GM18508 (cell line): ENCODE results near the gene CAMK2N2.

Experiments
- ATAC-seq: cut with Tn5 transposase; IDR thresholded peaks from one replicate; pipeline ENCODE4 v1.9.1; 2021; ENCODE audit warnings: moderate number of reproducible peaks; ENCODE audit not compliant: insufficient read depth, unreplicated experiment

Gene CAMK2N2

DNA sequence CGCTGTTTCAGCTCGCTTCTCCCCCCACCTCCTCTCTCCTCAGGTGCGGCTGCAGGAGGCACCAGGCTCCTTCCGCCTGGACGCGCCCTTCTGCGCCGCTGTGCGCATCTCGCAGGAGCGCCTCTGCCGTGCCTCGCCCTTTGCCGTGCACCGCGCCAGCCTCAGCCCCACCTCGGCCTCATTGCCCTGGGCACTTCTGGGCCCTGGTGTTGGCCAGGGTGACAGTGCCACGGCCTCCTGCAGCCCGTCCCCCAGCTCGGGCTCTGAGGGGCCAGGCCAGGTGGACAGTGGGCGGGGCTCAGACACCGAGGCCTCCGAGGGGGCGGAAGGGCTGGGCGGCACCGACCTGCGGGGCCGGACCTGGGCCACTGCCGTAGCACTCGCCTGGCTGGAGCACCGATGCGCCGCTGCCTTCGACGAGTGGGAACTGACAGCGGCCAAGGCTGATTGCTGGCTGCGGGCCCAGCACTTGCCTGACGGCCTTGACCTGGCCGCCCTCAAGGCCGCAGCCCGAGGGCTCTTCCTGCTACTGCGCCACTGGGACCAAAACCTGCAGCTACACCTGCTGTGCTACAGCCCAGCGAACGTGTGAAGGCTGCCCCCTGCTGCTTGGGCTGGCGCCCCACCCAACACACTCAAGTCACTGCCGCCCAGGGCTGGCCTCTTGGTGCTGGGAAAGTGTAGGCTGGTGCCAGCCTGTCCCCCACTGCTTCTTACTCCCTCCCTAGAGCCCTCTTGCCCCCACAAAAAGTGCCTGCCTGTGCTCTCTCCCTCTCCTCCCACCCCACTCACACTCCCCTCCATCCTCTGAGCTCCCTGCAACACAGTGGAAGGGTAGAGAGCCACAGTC is 19.7 kb downstream of the CAMK2N2 start:
- no peak for ATAC-seq

DNA sequence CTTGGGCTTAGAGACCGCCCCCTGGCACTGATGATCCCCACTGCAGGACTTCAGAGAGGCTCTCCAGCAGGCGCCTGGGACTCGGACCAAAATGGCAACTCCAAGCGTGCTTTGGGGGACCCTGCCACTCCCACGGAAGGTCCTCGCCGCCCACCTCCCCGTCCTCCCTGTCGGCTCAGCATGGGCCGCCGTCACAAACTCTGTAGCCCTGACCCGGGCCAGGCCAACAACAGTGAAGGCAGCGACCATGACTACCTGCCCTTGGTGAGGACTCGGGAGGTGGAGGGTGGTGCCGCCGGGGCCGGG is 20.3 kb downstream of the CAMK2N2 start:
- no peak for ATAC-seq

DNA sequence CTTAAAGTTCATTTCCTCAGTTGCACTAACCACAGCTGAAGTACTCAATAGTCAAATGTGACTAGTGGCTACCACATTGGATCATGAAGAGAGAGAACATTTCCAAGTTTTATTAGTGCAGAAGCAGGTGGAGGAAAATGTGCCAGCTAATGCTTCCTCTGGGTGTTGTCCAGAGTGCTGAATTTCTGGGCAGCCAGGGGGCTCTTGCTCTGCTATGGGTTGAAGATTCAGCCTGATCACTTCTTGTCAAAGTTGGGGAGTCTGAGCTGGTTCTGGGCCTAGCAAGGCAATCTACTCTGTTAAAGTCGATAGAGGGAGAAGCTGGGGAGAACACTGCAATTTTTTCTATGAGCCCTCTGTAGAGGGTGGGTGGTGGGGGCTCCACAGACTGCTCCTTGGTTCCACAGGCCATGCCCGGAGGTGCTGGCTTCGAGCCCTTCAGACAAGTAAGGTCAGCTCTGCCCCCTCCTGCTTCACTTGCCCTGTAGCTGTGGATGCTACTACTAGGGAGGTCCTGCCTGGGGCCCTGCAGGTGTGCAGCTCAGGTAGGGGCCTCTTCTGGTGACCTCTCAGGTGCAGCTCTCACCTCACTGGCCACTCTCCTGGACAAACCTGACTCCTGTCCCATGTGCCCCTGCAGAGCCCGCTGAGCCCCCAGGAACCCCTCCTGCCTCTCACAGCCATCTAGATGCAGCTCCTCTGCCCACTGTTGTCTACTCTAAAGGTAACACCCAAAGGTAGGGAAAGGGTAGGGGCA is 20.8 kb downstream of the CAMK2N2 start:
- no peak for ATAC-seq

DNA sequence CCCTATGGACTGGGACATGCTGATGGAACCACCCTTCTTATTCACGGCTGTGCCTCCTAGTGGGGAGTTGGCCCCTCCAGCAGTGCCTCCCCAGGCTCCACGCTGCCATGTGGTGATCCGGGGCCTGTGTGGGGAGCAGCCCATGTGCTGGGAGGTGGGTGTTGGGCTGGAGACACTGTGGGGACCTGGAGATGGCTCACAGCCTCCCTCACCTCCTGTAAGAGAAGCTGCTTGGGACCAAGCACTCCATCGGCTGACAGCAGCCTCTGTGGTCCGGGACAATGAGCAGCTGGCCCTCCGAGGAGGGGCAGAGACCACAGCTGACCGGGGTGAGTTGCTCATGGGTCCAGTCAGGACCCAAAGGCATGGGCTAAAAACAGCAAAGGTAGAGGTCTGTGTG is 21.6 kb downstream of the CAMK2N2 start:
- ATAC-seq, result no peak

DNA sequence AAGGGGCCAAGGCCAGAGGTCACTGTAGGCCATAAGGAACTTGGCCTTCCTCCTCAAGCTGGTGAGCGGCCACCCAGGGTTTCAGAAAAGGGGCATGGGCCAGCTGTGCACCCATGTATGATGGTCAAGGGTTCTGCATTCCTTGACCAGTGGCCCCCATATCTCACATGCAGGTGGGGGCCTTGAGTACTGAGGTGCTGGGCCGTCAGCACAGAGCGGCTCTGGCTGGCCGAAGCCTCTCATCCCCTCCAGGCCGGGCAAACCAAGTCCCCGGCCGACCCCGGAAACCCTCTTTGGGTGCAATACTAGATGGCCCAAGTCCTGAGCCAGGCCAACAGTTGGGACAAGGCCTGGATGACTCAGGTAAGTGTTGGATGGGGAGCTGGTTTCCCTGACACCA is 22.1 kb downstream of the CAMK2N2 start:
- ATAC-seq, result no peak

DNA sequence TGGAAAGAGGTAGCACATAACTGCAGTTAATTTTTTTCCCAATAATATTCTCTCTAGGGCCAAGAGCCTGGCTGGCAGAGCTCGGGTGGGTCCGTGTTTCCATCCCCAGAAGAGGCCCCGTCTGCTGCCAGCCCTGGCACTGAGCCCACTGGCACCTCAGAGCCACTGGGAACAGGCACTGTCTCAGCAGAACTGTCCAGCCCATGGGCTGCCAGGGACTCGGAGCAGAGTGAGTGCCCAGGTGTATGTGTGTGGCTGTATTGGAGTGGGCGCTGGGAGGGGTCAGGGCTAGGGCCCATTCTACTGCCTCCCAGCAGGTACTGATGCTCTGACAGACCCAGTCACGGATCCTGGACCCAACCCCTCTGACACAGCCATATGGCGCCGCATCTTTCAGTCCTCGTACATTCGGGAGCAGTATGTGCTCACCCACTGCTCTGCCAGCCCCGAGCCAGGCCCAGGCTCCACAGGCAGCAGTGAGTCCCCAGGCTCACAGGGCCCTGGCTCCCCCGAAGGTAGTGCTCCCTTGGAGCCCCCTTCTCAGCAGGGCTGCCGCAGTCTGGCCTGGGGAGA is 23.0 kb downstream of the CAMK2N2 start:
- ATAC-seq, result no peak

DNA sequence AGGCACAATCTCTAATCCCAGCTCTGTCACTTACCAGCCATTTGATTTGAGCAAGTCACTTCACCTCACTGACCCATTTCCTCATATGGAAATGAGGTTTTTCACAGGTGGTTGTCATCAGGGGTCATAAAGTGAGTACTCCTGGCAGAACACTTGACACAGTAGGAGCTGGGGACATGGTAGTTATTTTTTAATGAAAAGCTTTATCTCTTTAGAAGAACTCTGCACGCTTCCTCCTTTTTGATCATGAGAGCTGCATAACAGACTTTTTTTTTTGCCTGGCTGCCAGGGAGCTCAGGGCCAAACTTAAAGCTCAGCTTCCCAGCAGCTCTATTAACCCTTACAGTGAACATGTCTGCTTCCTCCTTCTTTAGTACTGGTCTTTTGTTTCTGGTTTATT is 23.5 kb downstream of the CAMK2N2 start:
- ATAC-seq, result no peak

DNA sequence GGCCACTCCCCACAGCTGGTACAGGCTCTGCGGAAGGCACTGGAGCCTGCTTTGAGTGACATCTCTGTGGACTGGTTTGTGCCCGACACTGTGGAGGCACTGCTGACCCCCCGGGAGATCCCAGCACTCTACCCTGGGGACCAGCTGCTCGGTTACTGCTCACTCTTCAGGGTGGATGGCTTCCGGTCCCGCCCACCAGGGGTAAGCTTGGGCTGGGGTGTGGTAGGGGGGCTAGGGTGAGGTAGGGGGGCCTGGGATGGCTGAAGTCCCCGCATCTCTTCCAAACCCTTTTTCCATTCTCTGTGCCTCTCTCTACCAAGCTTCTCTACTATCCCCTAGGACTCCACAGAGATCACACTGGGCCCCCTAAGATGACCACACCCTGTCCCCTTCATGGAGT is 24.1 kb downstream of the CAMK2N2 start:
- no peak for ATAC-seq

DNA sequence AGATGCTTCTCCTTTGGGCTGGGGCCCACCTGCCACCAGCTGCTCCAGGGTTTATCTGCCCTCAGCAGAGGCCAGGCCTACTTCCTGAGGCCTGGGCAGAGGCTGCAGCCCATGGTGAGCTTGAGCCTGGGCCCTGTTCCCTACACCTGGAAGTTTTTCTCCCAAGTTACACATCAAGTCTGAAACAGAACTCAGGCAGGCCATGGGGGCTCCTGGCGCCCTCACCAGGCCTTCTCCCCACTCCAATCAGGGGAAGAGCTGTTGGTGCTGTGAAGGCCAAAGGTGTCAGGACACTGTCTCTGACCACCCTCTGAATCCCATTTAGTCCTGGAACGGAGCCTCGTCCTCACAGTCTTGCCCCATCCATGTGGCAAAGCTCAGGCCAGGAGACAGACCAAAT is 24.7 kb downstream of the CAMK2N2 start:
- no peak for ATAC-seq

DNA sequence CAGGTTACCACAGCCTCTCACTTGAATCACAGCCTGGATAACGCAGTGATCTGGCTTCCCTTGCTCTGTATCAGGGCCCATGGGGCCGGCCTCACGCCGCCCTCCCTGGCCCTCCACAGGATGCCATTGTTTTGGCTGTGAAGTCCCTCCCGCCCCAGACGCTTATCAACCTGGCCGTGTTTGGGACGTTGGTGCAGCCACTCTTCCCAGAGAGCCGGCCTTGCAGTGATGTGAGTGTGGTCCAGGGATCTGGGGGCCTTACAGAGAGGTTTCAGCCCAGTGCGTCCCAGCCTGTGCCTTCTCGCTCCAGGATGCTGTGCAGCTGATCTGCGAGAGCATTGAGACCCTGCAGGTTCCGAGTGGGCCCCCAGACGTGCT is 25.3 kb downstream of the CAMK2N2 start:
- no peak for ATAC-seq

DNA sequence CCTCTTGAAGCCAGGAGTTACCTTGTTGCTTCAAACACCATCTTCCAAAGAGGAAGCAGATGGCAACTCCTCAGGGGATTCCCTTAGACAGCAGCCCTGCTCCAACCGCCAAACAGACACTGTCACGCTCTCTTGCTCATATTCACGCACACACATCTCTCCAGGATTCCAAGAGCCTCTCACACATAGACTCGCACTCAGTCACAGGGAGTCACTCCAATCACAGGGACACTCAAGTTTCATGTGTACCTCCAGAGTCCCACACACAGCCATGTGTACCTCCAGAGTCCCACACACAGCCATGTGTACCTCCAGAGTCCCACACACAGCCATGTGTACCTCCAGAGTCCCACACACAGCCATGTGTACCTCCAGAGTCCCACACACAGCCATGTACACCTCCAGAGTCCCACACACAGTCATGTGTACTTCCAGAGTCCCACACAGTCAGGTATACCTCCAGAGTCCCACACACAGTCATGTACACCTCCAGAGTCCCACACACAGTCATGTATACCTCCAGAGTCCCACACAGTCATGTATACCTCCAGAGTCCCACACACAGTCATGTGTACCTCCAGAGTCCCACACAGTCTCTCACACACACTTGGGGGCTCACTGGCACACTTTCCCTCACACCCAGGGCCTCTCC is 25.8 kb downstream of the CAMK2N2 start:
- no peak for ATAC-seq

DNA sequence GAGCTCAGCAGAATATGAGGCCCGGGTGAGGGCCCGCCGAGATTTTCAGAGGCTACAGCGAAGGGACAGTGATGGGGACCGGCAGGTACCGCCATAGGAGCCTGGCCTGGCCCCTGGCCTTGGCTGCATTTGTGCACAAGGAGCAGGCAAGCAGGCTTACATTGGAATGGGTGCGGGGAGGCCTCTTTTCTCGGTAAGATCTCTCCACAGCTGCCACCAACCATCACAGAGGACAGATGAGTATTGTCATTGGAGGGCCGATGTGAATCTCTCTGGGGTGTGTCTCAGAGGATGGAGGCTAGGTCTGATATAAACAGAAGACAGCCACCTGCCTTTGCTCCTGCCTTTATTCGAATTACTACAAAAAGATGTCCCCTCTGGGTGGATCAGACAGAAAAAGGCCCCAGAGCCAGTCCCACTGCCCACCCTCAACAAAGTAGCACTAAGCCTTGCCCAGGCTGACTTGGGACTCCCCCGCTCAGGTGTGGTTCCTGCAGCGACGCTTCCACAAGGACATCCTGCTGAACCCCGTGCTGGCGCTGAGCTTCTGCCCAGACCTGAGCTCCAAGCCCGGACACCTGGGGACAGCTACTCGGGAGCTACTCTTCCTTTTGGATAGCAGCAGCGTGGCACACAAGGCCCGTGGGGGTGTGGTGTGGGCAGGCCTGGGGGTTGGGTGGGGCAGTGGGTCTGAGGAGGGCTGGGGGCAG is 26.5 kb downstream of the CAMK2N2 start:
- ATAC-seq, result no peak

DNA sequence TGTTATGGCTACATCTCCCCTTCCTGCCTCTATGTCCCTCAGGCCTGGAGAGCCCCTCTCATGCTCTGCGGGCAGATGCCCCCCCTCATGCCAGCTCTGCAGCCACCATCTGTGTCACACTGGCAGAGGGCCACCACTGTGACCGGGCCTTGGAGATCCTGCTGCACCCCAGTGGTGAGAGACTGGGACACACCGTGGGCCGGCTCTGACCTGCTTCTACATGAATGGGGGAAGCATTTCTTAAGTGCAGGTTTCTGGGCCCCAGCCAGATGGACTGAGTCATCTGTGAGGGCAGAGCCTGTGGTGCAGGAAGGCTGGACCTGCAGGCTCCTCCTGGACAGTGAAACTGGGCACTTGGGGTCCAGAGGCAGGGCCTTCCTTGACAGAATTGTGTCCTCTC is 27.1 kb downstream of the CAMK2N2 start:
- ATAC-seq, result no peak

DNA sequence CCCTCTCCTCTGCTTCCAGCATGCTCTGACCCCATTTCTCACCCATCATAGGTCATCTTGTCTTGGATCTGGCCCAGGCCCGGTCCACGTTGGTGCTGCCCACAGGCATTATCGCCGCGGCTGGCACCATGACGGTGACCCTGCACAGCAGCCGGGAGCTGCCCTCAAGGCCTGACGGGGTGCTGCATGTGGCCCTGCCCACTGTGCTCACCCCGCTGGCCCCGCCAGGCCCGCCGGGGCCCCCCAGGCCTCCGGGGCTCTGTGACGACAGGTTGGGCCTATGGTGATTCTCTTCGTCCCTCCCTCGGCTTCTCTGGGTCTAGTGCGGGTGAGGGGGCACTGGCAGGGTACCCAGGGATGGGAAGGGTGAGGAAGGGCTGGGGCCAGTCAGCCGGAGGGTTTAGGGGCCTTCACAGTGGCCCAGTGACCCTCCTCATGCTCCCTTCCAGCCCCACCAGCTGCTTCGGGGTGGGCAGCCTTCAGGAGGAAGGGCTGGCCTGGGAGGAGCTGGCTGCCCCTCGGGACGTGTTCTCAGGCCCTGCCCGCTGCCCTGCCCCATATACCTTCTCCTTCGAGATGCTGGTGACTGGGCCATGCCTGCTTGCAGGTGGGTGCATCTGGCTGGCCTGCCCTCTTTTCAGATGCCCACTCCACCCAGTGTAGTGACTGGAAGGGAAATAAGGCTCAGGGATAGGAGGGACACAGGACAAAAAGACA is 28.1 kb downstream of the CAMK2N2 start:
- no peak for ATAC-seq

DNA sequence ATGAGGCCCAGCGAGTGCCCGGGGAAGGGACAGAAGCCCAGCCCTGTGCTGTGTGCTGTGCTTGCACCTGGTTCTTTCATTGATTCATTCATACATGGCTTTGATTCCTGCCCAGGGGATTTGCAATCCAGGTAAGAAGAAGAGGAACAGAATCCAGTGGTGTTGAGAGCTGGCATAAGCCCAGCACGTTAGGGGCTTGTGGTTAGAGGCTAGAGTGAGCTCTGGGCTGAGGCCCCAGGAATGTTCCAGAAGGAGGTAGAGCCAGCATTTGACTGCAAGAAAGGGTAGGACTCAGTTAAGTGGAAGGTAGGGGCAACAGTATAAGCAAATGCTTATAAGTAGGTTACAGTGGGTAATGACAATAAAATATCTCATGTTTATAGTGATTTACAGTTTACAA is 29.7 kb downstream of the CAMK2N2 start:
- ATAC-seq, result no peak

DNA sequence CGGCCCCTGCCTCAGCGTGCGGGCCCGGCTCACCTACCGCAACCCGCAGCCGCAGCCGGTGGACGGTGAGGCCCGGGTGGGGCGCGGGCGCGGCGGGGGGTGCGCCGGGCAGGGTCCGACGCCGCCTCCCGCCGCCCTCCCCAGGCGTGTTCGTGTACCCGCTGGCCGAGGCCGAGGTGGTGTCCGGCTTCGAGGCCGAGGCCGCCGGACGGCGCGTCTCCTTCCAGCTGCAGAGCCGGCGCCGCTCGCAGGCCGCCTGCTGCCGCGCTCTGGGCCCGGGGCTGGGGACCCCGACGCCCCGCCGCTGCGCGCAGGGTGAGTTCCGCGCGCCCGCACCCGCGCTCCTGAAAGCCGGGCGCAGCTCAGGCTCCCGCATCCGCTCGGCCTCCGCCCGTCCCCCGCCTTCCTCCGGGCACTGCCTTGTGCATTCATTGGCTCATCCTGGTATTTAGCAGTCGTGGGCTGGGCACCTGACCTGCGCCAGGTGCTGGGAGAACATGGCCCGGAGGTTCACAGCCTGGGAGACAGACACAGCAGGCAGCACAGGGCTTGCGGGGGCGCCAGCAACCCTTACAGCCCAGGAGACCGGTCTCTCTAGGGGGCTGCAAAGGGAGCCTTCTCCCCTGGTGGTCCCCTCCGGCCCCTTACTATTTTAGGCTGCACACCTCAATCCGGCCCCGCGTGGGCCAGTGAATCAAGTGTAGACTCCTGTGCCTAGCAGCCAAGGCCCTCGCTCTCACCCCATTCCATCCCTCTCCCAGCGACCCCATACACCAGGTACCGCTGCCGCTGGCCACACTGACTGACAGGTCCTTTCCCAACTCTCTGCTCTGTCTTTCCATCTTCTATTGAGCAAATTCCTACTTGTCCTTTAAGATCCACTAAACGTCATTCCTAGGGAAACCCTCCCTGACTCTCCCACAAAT is 30.5 kb downstream of the CAMK2N2 start:
- ATAC-seq, result no peak

DNA sequence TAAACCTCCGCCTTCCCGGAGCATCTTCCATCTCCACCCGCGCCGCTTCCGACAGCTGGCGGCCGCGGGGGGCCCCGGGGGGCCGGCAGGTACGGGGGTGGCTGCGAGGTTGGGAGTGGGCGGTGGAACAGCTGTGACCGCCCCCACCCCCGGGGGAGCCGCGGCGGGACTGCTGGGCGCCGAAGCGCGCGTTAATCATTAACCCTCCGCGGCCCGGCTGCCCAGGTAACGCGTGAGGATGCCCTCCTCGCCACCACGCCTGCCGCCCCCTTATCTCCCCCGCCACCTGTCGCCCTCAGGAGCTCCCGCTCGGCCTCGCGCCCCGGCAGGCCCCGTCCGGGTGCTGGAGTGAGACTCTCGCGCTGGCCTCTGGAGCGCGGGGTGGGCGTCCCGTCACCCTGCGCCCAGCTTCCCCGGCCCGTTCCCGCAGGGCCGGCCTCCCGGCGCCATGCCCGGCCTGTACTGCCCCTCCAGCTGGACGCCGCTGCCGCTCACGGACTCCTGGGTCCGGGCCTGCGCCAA is 31.2 kb downstream of the CAMK2N2 start:
- no peak for ATAC-seq

DNA sequence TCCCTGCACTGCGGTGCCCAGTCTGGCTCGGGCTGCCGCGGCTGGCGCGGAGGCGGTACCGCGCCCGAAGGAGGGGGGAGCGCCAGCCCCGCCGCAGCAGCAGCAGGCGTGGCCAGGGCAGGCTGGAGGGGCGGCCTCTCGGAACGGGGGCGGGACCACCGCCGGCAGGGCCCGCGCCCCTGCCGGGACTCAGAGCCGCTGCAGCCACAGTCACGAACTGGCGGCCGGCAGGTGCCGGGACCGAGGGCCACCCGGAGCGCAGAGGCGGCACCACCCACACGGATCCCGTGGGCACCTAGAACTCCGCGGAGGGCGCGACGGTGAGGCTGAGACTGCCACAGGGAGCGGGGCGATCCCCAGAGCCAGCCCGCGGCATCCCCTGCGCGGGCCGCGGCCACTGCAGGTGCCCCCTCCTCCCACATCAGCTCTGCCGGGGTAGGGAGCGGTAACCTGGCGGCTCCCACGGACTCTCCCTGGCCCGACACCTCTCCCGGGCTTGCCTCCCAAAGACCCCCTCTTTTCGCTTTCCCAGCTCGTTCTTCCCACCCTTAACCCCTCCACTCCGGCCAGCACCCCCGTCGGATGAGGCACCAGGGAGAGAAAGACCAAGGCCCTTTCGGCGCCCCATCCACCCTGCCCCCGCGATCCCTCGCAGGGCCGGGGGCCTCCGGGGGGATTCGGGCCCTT is 31.8 kb downstream of the CAMK2N2 start, which contains the start of gene VWA5B2:
VWA5B2 (plus strand) TSS at position 192 of the 687 bp plus-strand sequence. CDS start 944 bp downstream, outside the sequence.
- ATAC-seq, result no peak
